COR-L47 (cell line): ENCODE data around the gene ZNF70.

Source experiments
- DNase-seq: peaks from one replicate; lab custom pipeline; 2025; lab: John Stamatoyannopoulos, UW

The ZNF70 gene

DNA sequence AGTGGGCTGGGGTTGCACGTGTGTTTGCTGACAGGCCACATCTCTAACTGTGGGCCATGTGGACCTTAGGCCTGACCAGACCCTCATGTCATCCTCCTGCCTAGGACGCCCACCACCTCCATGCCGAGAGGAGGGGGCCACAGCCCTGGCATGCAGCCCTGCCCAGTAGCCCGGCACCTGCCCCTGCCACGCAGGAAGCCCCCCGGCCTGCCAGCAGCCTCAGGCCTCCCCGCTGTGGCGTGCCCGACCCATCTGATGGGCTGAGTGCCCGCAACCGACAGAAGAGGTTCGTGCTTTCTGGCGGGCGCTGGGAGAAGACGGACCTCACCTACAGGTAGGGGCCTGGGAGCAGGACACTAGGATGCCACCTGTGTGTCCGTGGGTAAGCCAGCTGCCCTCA lies 28.2 kb upstream of the ZNF70 start:
- DNase-seq = no peak

GRCh38 chr22:23778577-23778900 lies 27.6 kb upstream of the ZNF70 start:
- no peak for DNase-seq

DNA sequence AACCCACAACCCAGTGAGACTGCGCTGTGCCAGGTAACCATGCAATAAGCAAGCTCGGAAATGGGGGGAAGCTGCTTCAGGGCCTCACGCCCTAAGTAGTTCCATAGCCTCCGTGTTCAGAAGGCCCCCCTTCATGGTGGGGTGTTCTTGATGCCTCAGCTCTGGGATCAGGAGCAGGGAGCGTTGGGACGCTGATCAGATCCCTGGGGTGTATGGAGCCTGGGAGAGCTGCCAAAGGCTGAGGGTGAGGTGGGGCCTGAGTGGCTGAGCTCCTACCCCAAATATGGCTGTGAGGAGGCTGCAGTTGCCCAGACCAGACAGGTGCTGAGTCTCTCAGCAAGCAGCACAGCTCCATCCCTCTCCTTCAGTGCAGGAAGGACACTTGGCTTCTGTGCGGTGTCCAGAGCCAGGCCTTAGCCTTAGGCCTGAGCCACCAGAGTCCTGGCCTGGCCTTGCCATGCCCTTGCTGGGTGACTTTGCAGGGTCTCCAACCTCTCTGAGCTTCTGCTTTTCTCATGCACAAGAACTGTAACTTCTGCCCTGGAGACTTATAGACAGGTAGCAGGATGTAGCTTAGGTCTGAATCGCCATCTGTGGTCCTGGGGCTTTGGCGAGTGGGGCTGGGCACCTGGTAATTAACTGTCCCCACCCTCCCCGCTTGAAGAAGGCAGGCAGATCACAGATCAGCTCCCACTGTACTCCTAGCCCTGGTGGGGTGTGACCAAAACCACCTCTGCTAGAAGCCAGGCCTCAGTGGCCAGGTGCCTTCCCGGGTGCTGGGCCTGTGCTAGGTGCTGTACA lies 27.1 kb upstream of the ZNF70 start:
- peak; percentile 55 for DNase-seq

- no peak for DNase-seq
These were observed 25.0 kb upstream of the ZNF70 start for GRCh38 chr22:23775779-23776375.

- DNase-seq = no peak
These were observed 24.1 kb upstream of the ZNF70 start for GRCh38 chr22:23774922-23775436.

DNA sequence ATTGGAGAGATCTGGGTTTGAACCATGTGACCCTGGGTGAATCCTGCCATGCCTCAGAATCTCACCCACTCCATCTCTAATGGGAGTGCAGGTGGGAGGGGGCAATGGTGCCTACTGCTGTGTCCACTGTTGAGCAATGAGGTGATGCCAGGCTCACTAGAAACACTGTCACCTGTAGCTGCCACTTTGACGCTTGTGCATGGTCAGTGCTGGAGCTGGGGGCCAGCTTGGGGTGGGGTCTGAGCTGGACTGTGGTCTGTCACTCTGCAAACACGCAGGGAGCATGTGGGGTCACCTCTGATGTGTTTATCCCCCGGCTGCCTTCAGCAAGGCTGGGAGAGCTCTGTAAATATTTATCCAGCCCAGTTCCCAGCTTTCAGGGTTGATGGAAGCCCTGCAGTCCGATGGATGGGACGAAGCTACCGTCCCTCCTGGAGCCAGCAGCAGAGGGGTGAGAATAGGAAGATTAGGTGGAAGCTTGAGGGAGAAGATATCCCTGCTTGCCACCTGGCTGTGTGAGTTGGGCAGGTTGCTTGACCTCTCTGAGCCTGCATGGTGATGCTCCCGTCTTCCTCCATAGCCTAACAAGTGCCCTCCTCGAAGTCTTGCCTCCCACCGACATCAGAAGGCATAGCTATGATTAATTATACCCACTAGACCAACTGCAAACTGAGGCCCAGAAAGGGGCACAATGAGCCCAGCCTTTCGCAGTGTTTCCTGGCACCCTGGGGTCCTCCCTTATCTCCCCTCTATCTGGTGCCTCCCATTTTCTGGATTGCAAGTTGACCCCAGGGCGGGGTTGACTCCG lies 23.4 kb upstream of the ZNF70 start:
- DNase-seq = no peak

GRCh38 chr22:23773483-23774113 lies 22.7 kb upstream of the ZNF70 start:
- no peak for DNase-seq

DNA sequence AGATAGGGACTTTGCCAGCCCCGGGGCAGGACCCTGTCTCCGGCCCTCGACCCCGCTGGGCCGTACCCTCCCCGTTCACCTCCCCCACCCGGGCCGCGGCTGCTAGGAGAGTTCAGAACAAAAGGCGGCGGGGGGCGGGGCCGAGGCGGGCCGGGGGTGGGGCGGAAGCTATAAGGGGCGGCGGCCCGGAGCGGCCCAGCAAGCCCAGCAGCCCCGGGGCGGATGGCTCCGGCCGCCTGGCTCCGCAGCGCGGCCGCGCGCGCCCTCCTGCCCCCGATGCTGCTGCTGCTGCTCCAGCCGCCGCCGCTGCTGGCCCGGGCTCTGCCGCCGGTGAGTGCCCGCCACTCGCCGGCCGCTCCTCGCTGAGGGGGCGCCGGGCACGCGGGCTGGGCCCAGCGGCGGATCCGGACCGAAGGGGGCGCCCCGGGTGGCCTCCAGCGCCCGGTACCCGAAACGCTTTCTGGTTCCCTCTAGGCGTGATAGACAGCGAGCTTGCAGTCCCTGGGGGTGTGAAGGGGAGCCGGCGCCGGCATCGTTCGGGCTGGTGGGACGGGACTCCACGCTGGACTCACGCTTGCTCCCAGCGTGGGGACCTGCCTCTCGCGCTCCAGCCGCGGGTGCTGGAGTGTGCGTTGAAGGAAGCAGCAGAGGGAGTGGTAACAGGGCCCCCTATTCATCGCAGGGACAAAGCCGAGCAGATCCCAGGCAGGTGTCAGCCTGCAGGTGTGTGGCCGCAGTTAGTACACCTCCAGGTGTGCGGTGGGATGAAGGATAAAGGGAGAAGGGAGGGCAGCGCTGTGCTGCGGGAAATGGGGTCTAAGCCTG lies 21.9 kb upstream of the ZNF70 start, which contains the start of gene MMP11:
TSS of gene MMP11 (plus strand) at position 201 of the 825 bp plus-strand sequence. CDS start at position 223, 22 bp downstream.
- peak; percentile 47 for DNase-seq

DNA sequence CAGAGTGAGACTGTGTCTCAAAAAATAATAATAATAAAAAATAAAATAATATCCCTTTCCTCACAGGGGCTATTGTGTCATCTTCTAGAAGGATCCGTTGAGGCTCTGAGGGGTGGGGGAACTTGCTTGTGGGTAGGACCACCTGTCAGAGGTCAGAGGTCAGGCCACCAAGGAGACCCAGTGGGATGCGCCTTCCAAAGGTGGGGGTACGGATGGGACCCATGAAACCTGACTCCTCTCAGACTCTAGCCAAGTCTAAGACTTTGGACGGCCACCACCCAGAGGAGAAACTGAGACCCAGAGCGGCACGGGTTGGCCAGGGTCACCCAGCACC lies 21.4 kb upstream of the ZNF70 start:
- no peak for DNase-seq

- DNase-seq = peak; percentile 28
These were observed 18.5 kb upstream of the ZNF70 start for GRCh38 chr22:23769321-23769965.

DNA sequence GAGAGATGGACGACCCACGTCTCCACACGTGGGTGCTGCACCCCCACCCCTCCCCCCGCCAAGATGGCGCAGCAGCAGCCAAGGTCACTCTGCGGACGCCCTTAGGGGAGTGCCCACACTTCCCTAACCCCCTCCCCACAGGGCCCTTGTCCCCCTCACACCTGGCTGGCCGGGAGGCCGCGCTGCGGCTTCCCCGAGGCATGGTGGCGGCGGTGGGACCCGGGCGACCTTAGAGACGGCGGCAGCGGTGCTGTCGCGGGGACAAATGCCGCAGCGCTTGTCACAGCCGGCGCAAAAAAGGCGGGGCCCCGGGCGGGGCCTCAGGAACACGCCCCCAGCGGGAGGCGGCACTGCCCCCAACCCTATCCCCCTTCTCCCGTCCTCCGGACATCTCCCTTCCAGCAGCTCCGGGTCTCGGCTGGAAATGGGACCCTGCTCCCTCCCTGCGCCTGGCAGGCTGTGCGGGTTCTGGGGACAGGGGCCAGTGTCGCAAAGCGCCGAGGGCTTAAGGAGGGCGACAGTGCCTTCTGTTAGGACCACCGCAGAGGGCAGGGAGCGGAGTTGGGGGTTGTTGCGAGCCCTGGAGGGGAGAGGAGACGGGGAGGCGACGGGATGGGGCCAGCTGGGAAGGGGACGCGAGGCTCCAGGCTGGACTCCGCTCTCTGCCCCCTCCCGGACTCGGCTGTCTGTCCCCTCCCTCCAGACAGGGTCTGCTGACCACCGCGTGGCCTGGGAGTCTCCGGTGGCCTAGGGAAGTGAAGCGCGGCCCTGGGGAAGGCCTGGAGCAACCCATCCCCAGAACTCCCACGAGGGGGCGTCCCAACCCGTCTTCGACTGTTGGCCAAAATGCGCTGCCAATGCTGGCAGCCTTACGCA lies 17.0 kb upstream of the ZNF70 start, which contains the start of gene CHCHD10:
TSS of gene CHCHD10 (minus strand) at position 300 of the 876 bp plus-strand sequence. CDS start at position 202, 98 bp downstream.
- peak; percentile 79 for DNase-seq

DNA sequence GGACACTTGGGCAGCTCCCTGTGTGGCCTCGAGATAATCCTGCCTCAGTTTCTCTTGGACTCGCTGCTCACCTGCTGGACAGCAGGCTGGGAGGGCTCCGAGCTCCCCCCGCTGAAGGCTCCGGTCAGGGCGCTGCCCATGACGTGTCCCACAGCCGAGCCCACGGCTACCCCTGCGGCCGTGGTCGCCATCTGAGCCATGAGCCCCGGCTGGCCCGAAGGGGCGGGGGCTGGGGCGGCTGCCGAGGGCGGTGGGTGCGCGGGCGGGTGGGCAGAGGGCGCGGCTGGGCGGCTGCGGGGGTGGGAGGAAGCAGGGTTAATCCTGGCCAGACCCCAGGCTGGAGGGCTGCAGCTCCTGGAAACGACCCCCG lies 16.4 kb upstream of the ZNF70 start:
- DNase-seq = no peak

- DNase-seq = no peak
These were observed 14.3 kb upstream of the ZNF70 start for GRCh38 chr22:23764899-23765881.

DNA sequence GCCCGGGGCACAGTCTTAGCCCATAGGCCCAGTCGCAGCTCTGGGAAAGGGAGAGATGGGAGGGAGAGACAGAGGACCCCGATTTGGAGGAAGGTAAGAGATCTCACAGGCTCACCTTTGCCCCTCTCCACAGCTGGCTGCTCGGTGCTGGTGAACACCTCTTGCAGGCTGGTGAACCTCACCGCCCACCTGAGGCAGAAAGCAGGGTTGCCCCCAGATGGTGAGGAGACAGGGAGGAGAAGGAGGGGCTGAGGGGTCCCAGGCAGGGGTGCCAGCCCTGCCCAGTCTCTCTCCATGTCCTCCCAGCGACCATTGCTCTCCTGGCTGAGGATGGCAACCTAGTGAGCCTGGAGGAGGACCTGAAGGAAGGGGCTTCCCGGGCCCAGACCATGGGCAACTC lies 13.0 kb upstream of the ZNF70 start:
- DNase-seq = no peak

- no peak for DNase-seq
These were observed 12.7 kb upstream of the ZNF70 start for GRCh38 chr22:23763579-23763945.

- DNase-seq = no peak
These were observed 12.1 kb upstream of the ZNF70 start, which contains the start of gene C22orf15 for GRCh38 chr22:23762842-23763578. TSS of gene C22orf15 (plus strand) at chr22:23762990. CDS start at chr22:23763307, 317 bp downstream.

- DNase-seq = no peak
These were observed 9.1 kb upstream of the ZNF70 start for GRCh38 chr22:23760056-23760455.

DNA sequence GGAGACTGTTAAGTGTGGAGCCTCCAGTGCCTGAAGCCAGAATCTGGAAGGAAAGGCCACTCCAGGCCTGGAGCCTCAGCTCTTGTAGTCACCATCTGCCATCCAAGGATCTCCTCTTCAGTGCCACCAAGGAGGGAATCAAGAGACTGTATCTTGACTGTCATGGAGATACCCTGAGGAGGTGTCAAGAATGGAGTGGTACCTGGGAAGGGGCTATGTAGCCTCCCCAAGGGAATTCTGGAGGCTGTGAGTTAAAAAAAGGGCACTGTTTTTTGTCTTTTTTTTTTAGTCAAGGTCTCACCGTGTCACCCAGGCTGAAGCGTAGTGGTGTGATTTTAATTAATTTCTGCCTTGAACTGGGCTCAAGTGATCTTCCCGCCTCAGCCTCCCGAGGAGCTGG lies 8.7 kb upstream of the ZNF70 start:
- DNase-seq = no peak
